SK-N-SH (cell line): ENCODE results near the gene IDH3A. TPM values are rescaled to one million over a fixed set of nuclear protein-coding genes. Genes with fewer than 3 reads are reported as not detected.

ENCODE experiments used
- CTCF ChIA-PET: fragments of 300-600, 350-600 bp; formaldehyde crosslinking; extraction: SDS; loops from one replicate; lab custom pipeline; 2021; lab: Yijun Ruan, JAX
- POLR2A ChIA-PET: fragments of 350-600 bp; sonication (Branson Sonifier 250); formaldehyde crosslinking; extraction: SDS; loops from one replicate; lab custom pipeline; 2020; ENCODE audit warnings: antibody characterized with exemption, inconsistent platforms; lab: Yijun Ruan, JAX
- DNase-seq: peaks from one replicate; pipeline ENCODE4 v3.0.0; 2012
- H2AFZ ChIP-seq: fragments of 200-600 bp; sonication (generic); 2 replicates; pipeline ENCODE4 v1.8.1; 2016; ENCODE audit warnings: antibody characterized with exemption, mild to moderate bottlenecking, low read depth
- H3F3A ChIP-seq: fragments of 200-600 bp; sonication (generic); replicated peaks from 2 replicates; pipeline ENCODE3; 2016; ENCODE audit warnings: antibody characterized with exemption, mild to moderate bottlenecking; ENCODE audit not compliant: insufficient read depth
- H3K27ac ChIP-seq, 2 experiments: fragments of 200-500 bp in 1 of 2; fragments of 200-600 bp in 1 of 2; sonication (Bioruptor generic) in 1 of 2; sonication (generic), shearing (Covaris generic) in 1 of 2; 2 replicates each; pipeline versions ENCODE4 v1.5.1 to v1.6.1; 2014 to 2016; ENCODE audit warnings: low read depth in 2 of 2, inconsistent platforms in 1 of 2, low read length in 1 of 2, mild to moderate bottlenecking in 1 of 2, mixed read lengths in 1 of 2
- H3K27me3 ChIP-seq: fragments of 200-600 bp; sonication (generic), shearing (Covaris generic); 2 replicates; pipeline ENCODE4 v1.6.1; 2016; ENCODE audit warnings: mixed run types; ENCODE audit not compliant: insufficient read depth
- H3K36me3 ChIP-seq, 2 experiments: fragments of 200-500 bp in 1 of 2; fragments of 200-600 bp in 1 of 2; sonication (Bioruptor generic) in 1 of 2; sonication (generic) in 1 of 2; replicated peaks in 1 of 2; 2 replicates each; pipeline versions ENCODE3 to v1.5.1; 2014 to 2016; ENCODE audit warnings: low read length in 1 of 2, mild to moderate bottlenecking in 1 of 2; ENCODE audit not compliant: insufficient read depth in 2 of 2, control insufficient read depth in 1 of 2
- H3K4me1 ChIP-seq, 2 experiments: fragments of 200-500 bp in 1 of 2; fragments of 200-600 bp in 1 of 2; sonication (Bioruptor generic) in 1 of 2; sonication (generic), shearing (Covaris generic) in 1 of 2; 2 replicates each; pipeline versions ENCODE4 v1.5.1 to v1.6.1; 2014 to 2016; ENCODE audit warnings: low read depth in 1 of 2, low read length in 1 of 2, mixed run types in 1 of 2; ENCODE audit not compliant: insufficient read depth in 2 of 2, control insufficient read depth in 1 of 2
- H3K4me2 ChIP-seq: fragments of 200-600 bp; sonication (generic), shearing (Covaris generic); 2 replicates; pipeline ENCODE4 v1.6.1; 2017; ENCODE audit warnings: mixed run types
- H3K4me3 ChIP-seq, 2 experiments: fragments of 200-500 bp in 1 of 2; fragments of 200-600 bp in 1 of 2; sonication (Bioruptor generic) in 1 of 2; sonication (generic), shearing (Covaris generic) in 1 of 2; 2 replicates each; pipeline versions ENCODE4 v1.5.1 to v1.8.1; 2014 to 2016; ENCODE audit warnings: low read depth in 2 of 2, inconsistent platforms in 1 of 2, low read length in 1 of 2, mild to moderate bottlenecking in 1 of 2, mixed read lengths in 1 of 2, moderate library complexity in 1 of 2
- H3K79me2 ChIP-seq: fragments of 200-600 bp; sonication (generic); 2 replicates; pipeline ENCODE4 v1.8.1; 2017; ENCODE audit warnings: mild to moderate bottlenecking; ENCODE audit not compliant: insufficient read depth
- H3K9ac ChIP-seq: fragments of 200-600 bp; sonication (generic); 2 replicates; pipeline ENCODE4 v1.6.1; 2017; ENCODE audit warnings: mixed run types
- H3K9me2 ChIP-seq: fragments of 200-600 bp; sonication (generic); 2 replicates; pipeline ENCODE4 v1.6.1; 2017; ENCODE audit warnings: mixed run types
- H3K9me3 ChIP-seq: fragments of 200-600 bp; sonication (generic); 2 replicates; pipeline ENCODE4 v1.6.1; 2017; ENCODE audit warnings: mixed run types, mild to moderate bottlenecking, moderate library complexity
- H4K20me1 ChIP-seq: fragments of 200-600 bp; sonication (generic); 2 replicates; pipeline ENCODE4 v1.6.1; 2017; ENCODE audit warnings: mild to moderate bottlenecking, mixed run types; ENCODE audit not compliant: insufficient read depth
- CTCF ChIP-seq: fragments of 200-600 bp; sonication (generic); IDR thresholded peaks from 2 replicates; pipeline ENCODE4 v1.6.1; 2017; ENCODE audit warnings: antibody characterized with exemption, mild to moderate bottlenecking, moderate library complexity
- GATA2 ChIP-seq: sonication (generic); formaldehyde crosslinking; IDR thresholded peaks from 2 replicates; pipeline ENCODE4 v1.5.0; 2020; ENCODE audit warnings: mild to moderate bottlenecking, missing genetic modification reagents
- MEF2A ChIP-seq: IDR thresholded peaks from 2 replicates; pipeline ENCODE4 v1.4.0; 2012; ENCODE audit warnings: low read depth, borderline replicate concordance
- NFIC ChIP-seq: IDR thresholded peaks from 2 replicates; pipeline ENCODE4 v1.4.0; 2012; ENCODE audit warnings: borderline replicate concordance
- POLR2AphosphoS5 ChIP-seq: IDR thresholded peaks from 2 replicates; pipeline ENCODE4 v1.6.1; 2012; ENCODE audit warnings: low read depth, low read length
- TAF1 ChIP-seq: IDR thresholded peaks from 2 replicates; pipeline ENCODE4 v1.6.1; 2012; ENCODE audit warnings: low read depth, mild to moderate bottlenecking, low read length, moderate library complexity, borderline replicate concordance
- WGBS: methylation state at CpG from one replicate; pipeline ENCODE4 v1.1.6; 2017; ENCODE audit warnings: low lambda C conversion rate; 5-methylcytosine and 5-hydroxymethylcytosine counted together
- polyA plus RNA-seq, 3 experiments: library from polyadenylated mRNA; depleted of rRNA; stranded (reverse); fragments of >200 nt; gene quantifications; 2 replicates each; pipeline ENCODE4 v1.2.3, GENCODE V29; 2012
- TF ChIP-seq, protein P1 (sequence below): IDR thresholded peaks from 2 replicates; pipeline ENCODE4 v1.6.1; 2012; ENCODE audit warnings: mild to moderate bottlenecking, low read depth, low read length, moderate library complexity

Gene IDH3A
- polyA plus RNA-seq, 1 of the 3 experiments (the other 2 are of a cell fraction) = 33.2 TPM

DNA sequence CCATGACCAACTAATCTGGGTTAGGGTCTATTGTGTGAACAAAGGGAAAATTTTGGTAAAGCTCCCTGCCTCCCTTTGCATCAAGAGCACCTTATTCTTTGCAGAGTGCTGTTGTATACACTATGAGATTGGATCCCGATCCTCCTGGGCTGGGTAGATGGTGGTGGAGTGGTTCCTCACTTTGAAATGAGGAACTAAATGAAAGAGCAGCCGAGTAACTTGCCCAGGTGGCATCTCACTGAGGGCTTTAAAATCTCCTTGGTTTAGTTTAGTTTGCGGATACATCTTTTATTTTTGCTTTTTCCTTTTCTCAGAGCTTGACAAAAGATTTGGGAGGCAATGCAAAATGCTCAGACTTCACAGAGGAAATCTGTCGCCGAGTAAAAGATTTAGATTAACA lies 19.4 kb downstream of the IDH3A start (continued):
- no peak for TF ChIP-seq CTCF
- TF ChIP-seq, all 33 proteins: peak for 0

DNA sequence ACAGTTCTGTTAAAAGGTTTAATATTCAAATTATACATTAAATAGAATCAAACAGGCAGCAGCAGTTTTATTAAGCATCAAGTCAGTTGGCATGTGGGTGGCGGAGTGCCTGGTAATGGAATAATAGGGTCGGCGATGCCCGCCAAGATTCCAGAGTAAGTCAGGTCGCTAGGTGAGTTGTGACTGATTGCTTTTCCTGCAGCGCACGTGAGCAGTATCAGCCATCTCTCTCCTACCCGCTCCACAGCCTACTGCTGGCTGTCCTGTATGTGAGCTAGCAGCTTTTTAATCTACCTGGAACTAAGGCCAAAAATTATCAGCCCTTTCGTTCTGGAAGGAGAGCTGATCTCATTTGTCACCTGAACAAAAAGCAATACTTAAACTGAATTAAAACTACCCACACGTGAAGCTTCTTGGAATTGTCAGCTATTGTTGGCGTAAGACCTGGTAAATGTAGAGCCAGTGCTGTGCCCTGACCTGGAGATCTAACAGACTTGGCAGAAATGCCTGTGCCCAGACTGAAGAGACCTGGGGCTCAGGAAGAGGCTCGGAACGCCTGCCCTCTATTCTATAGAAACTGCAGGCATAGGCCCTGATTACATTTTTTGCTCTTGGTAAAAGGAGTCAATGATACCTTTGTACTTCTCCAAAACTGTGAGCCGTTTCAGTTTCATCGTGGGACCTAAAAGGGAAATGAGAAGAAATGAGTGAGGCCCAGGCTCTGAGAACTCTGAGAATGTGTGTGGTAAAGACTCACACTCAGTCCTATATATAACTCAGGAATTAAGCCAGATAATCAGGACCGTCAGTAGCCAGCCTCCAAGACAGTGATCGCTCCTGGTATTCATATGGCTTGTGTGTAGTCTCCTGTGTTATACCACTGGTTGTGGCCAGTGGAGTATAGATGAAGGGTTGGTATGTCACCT lies 21.9 kb downstream of the IDH3A start:
- H3K36me3 ChIP-seq = peaks cover 40 to 58% of the 10 kb centered on the region in 2 experiments
- H3K79me2 ChIP-seq = no peaks in the 10 kb centered on the region
- no peaks in the 10 kb centered on the region for H4K20me1 ChIP-seq
- 95% methylated on average over 16 of the region's 17 CpGs for WGBS
- H3K4me3 ChIP-seq = no peak overlapping the region
- ChIA-PET POLR2A (no interaction called here), CTCF (interaction anchor here (1.2 to 3.7 kb wide), 5 partner anchors 24 to 226 kb away, joined by 3 to 25 read pairs (median 6); no protein-coding TSS in a partner anchor)
- H3K4me2 ChIP-seq = no peak overlapping the region
- no peak overlapping the region for H2AFZ ChIP-seq
- H3K27me3 ChIP-seq = no peaks in the 10 kb centered on the region
- H3F3A ChIP-seq = no peaks in the 10 kb centered on the region
- no peak overlapping the region for H3K9ac ChIP-seq
- H3K9me3 ChIP-seq = no peaks in the 10 kb centered on the region
- H3K9me2 ChIP-seq = no peaks in the 10 kb centered on the region
- H3K4me1 ChIP-seq = no peaks in the 10 kb centered on the region
- DNase-seq = no peak
- H3K27ac ChIP-seq = no peak overlapping the region
- TF ChIP-seq GATA2 (CRISPR knock-in tag) (no peak), MEF2A (no peak), TAF1 (no peak), POLR2AphosphoS5 (no peak), NFIC (no peak)
- TF ChIP-seq, protein P1, sequence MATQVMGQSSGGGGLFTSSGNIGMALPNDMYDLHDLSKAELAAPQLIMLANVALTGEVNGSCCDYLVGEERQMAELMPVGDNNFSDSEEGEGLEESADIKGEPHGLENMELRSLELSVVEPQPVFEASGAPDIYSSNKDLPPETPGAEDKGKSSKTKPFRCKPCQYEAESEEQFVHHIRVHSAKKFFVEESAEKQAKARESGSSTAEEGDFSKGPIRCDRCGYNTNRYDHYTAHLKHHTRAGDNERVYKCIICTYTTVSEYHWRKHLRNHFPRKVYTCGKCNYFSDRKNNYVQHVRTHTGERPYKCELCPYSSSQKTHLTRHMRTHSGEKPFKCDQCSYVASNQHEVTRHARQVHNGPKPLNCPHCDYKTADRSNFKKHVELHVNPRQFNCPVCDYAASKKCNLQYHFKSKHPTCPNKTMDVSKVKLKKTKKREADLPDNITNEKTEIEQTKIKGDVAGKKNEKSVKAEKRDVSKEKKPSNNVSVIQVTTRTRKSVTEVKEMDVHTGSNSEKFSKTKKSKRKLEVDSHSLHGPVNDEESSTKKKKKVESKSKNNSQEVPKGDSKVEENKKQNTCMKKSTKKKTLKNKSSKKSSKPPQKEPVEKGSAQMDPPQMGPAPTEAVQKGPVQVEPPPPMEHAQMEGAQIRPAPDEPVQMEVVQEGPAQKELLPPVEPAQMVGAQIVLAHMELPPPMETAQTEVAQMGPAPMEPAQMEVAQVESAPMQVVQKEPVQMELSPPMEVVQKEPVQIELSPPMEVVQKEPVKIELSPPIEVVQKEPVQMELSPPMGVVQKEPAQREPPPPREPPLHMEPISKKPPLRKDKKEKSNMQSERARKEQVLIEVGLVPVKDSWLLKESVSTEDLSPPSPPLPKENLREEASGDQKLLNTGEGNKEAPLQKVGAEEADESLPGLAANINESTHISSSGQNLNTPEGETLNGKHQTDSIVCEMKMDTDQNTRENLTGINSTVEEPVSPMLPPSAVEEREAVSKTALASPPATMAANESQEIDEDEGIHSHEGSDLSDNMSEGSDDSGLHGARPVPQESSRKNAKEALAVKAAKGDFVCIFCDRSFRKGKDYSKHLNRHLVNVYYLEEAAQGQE = no peak
- TF ChIP-seq, all 33 proteins: peak for 0
